CD4-positive, alpha-beta T cell treated with Interleukin-4 for 4 hours (primary cell): ENCODE data around the gene RTN4RL2.
A peak's percentile ranks its signal among the peaks of the same experiment; 100 is the strongest.

Source experiments
- DNase-seq: peaks from one replicate; pipeline ENCODE4 v3.0.0-alpha.2; 2020

RTN4RL2 gene

GRCh38 chr11:57481915-57482781 lies 21.8 kb downstream of the RTN4RL2 start:
- no peak for DNase-seq

GRCh38 chr11:57482782-57483561 lies 22.6 kb downstream of the RTN4RL2 start:
- DNase-seq = no peak

- DNase-seq = no peak
These were observed 23.2 kb downstream of the RTN4RL2 start for GRCh38 chr11:57483562-57483918.

GRCh38 chr11:57484141-57484710 lies 23.9 kb downstream of the RTN4RL2 start:
- DNase-seq = no peak

GRCh38 chr11:57485217-57485990 lies 25.1 kb downstream of the RTN4RL2 start:
- DNase-seq = no peak

GRCh38 chr11:57487021-57487778 lies 26.9 kb downstream of the RTN4RL2 start:
- DNase-seq = no peak

GRCh38 chr11:57487920-57488659 lies 27.8 kb downstream of the RTN4RL2 start:
- DNase-seq = no peak

- DNase-seq = no peak
These were observed 30.3 kb downstream of the RTN4RL2 start for GRCh38 chr11:57490456-57491248.

- DNase-seq = peak; percentile 29
These were observed 31.2 kb downstream of the RTN4RL2 start for GRCh38 chr11:57491371-57492061.

- peak; percentile 72 for DNase-seq
These were observed 33.5 kb downstream of the RTN4RL2 start for GRCh38 chr11:57493507-57494503.

GRCh38 chr11:57496109-57496820 lies 35.9 kb downstream of the RTN4RL2 start:
- DNase-seq = no peak

GRCh38 chr11:57497303-57498247 lies 37.2 kb downstream of the RTN4RL2 start:
- DNase-seq = no peak

- DNase-seq = no peak
These were observed 38.2 kb downstream of the RTN4RL2 start for GRCh38 chr11:57498540-57498939.

- DNase-seq = no peak
These were observed 39.2 kb downstream of the RTN4RL2 start for GRCh38 chr11:57499413-57499982.

GRCh38 chr11:57499983-57500461 lies 39.7 kb downstream of the RTN4RL2 start:
- DNase-seq = no peak

- no peak for DNase-seq
These were observed 40.2 kb downstream of the RTN4RL2 start for GRCh38 chr11:57500515-57500914.
